HG03469 (cell line): ENCODE results near the gene LINC00305.

Experiments
- ATAC-seq: cut with Tn5 transposase; IDR thresholded peaks from one replicate; pipeline ENCODE4 v1.9.1; 2021; ENCODE audit warnings: mild to moderate bottlenecking, moderate library complexity, moderate number of reproducible peaks; ENCODE audit not compliant: unreplicated experiment

Gene LINC00305

DNA sequence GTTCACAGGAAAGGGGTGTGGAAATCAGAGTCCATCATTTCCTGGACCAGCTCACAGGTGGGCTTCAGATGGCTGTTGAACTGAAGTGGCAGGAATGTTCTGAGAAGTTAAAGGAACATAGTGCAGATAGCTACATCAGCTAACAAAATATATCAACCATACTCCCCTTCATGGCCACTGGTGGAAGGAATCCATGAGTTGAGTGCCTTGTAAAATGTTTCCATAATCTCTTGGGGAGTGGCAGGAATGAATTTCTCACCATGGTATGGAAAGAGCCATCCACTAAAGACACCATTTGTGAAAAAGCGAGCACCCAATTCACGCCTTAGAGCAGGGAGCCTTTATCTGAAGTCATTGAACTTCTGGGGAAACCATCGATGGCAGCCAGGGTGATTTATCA, at the start of gene LINC00305:
Gene LINC00305, minus strand, starts transcription at position 101 of the 400 bp plus-strand sequence.
- ATAC-seq: no peak

DNA sequence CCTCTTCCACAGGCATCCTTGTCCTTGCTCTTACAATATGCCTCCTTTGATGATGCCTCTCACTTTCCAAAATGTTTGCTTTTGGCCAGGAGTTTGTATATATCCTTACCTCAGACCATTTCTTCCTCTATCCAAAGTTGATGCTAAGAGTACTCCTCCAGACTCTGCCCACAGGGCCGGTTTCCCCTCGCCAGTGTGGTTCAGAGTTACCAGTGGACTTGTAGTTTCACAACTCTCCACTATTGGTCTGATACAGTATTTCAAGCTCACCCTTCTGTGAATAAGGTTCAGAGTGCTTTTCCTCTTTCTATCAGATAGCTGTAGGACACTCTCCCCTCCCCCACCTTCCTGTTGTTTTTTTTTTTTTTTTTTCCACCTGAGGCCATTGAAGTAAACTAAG, 42.2 kb upstream of the LINC00305 start:
- ATAC-seq: no peak

DNA sequence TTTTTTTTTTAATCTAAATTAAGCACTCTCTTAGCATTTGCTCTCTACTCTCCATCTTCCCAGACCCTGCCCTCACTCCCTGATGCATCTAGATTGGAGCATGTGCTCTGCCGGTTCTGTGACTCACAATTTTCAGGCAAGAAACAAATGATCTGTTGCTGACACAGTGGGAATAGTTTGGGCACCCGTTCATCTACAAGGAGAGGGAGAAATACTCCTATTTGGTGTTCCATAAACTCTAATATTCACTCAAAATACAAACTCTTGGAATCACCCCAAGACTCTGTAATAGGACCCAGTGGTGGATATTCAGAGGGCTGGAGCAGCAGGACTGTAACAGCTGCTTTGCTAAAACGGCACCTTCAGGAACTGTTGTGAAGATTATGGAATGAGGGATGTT, 37.1 kb upstream of the LINC00305 start:
- no peak for ATAC-seq

DNA sequence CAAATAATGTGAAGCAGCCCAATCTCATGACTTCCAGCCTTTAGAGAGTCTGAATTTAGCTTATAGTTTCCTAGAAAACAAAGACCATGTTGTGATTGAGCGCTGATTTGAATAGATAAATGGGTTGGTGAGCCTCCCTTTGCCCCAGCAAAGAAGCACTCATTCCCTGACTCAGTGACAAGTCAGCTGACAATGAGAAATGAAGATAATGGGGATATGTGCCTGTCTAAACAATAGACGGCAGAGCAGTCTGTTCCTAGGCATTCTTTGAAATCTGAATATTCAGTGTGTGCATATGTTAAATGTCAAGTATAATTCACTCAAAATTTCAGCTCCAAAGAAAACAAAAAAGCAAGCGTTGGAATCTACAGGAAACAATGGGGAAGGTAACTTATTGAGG, 34.8 kb upstream of the LINC00305 start:
- ATAC-seq: no peak

DNA sequence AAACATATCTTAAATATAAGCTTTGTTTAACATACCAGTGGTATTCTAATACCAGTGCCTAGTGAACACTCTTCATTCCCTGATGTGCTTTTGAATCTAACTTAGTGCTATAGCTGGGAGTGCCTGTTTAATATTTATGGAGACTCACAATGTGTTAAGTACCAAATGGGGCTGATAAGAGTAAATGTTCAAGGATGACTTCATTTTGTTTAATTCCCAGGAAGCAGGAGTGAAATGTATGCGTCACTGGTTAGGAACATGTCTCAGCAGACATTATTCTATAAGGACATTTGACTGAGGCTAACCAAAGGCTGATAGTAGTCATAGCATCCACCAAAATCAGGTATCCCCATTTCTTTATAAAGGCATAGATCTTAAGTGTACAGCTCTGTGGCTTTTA, 31.7 kb upstream of the LINC00305 start:
- no peak for ATAC-seq

DNA sequence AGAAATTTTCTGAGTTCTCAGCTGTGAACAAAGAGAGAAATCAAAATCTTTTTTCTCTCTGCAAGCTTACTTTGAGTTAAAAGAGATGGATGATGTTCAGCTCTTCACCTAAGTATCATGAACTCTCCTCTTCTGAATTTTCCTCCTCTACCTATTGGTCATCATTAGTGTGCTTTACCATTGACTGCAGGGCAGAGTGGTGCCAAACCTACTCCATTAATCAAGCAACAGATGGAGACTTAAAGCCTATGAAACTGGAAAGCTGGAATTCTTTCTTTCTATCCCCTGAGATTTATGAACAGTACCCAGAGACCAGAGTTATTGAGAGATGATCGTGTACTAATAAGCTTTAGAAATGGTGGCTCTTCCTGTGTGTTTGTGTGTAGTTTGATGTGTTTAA, 31.3 kb upstream of the LINC00305 start:
- ATAC-seq: no peak

DNA sequence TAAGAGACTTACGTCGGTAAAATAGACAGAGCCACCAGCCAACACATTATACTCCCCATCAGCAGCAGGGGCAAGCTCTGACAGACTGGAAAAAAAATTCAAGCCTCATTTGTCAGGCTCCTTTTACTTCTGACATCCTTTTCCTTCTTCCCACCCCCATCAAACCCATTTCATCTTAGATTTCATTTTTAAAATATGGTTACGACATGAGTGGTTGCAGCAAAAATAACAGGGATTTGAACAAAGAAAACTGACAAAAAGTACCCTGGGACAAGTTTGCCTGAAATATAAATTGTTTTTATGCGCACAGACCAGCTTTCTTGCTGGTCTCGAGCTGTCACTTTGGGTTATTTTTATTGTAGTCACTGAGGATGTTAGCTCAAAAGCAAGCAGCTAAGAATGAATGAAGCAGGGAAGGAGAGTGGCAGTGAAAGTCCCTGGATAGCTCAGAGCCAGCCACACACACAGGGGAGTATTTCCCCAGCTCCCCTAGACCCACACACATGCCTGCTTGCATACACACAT, 30.7 kb upstream of the LINC00305 start:
- no peak for ATAC-seq

DNA sequence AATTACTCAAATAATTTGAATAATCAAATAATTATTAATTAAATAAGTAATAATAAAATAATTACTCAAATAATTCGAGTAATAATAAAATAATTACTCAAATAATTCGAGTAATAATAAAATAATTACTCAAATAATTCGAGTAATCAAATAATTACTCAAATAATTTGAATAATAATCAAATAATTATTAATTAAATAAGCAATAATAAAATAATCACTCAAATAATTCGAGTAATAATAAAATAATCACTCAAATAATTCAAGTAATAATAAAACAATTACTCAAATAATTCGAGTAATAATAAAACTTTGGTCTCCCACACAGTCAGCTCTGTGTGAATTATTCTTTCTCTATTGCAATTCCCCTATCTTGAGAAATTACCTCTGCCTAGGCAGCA, 30.0 kb upstream of the LINC00305 start:
- no peak for ATAC-seq

DNA sequence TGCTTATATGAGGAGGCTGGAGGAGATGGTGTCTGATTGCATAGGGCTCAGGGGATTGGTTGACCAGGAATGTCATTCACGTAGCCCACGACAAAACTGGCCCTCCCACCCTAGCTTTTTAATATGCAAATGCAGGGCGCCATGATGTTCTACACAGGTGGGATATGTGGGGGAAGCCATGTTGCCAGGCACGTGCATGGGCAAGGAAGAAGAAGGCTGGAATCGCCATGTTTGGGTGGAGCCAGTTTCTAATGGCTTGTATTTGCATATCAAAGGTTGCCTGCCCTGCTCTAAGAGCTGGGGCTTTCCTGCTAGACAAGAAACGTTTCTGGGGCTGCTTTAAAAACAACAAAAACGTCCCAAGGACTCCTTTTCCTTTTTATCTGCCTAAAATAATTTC, 26.5 kb upstream of the LINC00305 start:
- ATAC-seq: no peak

DNA sequence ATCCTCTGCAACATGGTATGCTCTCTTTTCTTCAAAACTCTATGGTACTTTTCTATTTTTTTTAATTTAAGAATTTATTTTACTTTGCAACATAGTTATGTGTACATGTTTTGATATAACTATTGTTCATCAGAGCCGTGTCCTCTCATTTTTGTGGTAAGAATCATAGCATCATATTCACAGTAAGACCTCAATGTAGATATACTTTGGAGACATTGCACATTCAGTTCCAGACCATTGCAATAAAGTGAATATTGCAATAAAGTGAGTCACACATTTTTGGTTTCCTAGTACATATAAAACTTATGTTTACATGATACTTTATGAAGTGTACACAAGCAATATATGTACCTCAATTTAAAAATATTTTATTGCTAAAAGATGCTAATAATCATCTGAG, 22.7 kb upstream of the LINC00305 start:
- no peak for ATAC-seq

DNA sequence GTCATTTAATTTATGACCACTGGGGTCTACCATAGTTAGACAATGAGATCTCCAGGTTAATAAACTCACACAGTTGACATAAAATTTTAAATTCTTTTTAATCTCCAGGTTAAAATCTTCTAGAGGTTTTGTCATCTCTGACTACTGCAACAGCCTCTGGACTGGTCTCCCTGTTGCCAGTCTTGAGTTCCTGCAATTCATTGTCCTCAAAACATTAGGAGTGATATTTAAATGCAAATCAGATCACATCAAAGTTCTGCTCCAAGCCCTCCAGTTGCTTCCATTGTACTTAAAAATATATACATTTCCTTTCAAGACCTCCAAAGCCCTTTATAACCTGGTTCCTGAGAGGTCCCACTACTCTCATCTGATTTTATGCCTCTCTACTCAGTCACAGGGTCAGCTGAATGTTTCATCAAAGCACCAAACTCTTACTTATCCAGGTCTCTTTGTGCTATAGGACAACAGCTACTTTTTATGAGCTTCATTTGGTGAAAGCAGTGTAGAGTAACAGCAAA, 18.6 kb upstream of the LINC00305 start:
- ATAC-seq: no peak

DNA sequence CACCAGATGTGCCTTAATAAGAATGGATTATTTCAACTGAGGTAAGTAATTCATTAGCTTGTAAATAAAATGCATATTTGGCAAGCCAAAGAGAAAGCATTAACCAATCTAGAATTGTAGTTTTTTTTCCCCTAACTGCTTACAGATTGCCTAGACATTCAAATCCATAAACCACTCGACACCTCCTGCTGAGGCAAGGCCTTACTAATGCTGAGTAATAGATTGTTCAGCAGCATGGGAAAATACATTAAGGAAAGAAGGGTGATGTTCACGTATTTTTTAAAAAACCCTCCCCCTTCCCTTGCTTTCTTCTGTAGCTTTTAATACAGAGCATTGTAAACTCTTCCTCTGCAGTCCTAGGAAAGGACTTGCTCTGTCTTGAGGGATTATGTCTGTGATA, 17.0 kb upstream of the LINC00305 start:
- no peak for ATAC-seq

DNA sequence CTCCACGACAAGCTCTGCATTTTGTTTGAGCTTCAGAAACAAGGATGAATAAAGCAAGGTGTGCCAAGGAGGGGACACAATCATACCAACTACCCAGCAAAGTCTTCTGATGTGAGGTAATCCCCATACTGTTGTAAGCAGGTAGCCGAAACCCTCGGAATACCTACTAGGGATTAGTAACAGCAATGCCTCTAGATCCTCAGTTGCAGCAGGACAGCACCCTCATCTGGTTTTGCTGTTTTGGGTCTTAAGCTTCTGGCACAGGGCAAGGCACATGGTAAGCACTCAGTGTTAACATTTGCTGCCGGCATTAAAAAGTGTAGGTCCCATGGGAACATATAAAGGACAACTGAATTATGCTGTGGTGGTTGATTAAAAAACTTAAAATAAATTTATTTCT, 16.0 kb upstream of the LINC00305 start:
- no peak for ATAC-seq

DNA sequence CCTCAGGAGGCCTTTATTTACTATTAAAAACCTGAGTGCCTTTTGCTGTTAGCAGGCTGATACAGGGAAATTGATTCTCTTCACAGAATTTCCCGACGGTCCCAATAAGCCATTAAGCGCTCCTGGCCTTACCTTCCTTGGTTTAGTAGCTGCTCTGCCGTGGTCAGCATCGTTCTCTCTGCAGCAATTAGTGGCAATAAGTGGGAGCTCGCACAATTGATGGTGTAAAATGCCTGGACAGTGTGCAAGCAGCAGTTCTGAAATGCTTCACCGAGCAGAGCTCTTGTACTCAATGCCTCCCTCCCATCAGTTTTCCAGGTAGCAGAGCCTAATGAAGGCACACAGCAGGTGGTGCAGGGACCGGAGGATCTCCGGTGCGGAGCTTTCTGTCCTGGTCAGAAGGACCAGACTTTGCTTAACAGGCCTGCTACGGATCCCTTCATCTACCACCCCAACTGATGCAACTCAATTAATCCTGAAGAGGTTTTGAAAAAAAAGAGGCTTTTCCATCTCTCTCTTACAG, 1.1 kb upstream of the LINC00305 start:
- ATAC-seq: no peak

DNA sequence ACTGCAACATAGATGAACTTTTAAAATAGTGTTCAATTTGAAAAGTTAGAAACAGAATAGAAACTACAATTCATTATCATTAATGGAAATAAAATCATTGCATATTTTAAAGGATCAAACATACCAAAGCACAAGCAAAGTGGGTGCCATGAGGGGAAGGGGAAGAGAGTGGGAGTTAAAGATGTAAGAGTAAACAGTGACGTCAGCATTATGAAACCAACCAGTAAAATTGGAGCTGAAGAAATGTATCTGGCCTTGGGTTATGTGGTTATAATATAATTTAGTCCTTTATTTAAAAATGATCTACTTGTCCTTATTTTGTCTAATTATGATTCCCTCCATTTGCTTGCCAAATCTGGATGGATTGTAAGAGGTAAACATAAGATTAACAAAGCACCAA, 6.0 kb downstream of the LINC00305 start:
- ATAC-seq: no peak

DNA sequence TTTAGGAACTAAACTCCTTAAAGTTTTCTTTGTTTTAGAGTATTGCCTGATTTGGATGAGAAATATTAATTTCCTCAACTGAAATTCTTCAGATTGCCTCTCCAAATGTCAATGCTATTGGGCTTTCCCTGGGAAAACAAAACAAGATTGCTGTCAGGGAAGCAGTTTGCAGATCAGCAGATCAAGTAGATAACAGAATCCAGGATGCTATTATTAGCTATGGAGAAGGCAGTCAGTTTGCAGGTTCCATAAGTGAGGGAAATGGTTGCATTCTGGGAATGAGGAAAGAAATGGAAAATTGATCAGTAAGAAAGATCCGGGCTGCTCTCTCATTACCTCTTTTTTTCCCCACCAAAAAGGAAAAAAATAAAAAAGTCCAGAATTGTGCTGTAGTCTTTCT, 11.0 kb downstream of the LINC00305 start:
- ATAC-seq: no peak

DNA sequence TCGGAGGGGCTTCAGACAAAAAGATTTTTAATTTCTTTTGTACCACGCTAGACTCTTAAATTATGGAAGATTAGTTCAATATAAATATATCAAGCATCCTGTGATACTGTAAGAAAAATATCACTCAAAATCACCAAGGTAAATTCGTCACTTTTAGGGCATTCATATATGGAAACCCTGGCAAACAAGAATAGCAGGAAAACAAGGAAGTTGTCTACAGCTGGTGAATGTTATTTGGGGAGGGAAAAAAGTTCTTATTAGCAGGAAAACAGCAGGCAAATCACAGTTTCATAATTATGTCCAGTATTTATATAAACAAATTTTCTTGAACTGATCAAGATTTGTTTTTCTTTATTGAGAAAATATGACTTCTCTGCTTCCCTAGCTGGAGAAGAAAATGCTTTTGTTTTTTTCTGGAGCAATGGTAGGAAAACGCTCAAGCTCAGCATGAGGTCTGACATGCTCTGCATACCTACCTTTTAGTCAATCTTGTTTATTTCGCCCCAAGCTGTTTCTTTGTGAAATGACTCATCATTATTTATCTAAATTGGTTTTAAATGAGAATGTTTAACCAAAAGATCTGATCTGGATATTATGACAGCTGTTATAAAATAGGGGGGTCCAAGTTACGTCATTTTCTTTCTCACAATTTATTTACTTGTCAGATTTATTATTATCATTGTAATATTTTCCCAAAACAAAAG, 14.7 kb downstream of the LINC00305 start:
- ATAC-seq: no peak

DNA sequence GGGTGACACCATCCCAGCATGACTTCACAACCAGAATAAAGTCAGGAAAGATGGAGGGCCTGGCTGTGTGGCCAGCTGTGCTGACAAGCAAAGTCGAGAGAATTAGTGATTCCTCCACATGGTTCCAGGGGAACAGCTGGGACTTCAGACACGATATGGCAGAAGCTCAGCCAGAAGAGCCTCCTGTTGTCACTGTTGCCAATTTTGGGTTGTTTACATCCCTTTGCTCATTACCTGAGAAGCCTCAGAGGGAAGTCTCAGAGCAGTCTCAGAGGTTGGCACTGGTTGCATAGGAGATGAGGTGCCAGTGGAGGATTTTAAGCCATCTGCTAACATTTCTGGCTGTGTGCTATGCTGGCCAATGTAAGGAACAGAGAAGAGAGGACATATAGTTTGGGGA, 16.0 kb downstream of the LINC00305 start:
- no peak for ATAC-seq

DNA sequence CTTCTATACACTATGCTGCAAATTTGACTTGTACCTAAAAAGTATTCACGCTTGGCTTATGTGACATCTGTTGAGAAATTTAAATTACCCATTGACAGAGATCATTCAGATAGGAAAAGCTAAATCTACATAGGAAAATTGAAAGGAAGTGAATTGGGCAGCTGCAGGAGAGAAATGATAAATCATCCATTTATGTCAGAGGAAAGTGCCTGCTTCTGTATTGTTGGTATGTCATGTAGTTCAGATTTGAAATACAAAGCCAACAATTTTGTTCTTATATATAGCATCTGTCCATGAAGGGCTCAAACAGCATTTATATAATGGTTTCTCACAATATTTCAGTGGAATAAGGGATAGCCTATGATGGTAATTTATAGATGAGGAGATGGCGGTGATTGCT, 17.6 kb downstream of the LINC00305 start:
- ATAC-seq: no peak

DNA sequence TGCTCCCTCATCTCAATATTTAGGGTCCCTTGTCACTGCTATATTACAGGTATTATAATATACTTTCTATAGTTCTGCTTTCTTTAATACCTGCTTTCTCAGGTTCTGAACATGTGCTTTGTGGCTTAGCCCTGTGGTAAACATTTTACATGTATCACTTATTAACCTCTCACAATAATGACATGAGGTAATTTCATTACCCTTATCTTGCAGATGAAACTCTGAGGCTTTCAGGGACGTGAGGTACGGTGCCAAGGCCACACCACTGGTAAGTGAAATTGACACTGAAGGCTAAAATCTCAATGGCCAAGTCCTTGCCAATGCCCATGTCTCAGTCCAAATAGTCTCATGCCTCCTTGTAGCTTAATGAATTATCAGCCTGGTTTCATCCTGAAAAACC, 21.7 kb downstream of the LINC00305 start:
- ATAC-seq: peak; percentile 68

DNA sequence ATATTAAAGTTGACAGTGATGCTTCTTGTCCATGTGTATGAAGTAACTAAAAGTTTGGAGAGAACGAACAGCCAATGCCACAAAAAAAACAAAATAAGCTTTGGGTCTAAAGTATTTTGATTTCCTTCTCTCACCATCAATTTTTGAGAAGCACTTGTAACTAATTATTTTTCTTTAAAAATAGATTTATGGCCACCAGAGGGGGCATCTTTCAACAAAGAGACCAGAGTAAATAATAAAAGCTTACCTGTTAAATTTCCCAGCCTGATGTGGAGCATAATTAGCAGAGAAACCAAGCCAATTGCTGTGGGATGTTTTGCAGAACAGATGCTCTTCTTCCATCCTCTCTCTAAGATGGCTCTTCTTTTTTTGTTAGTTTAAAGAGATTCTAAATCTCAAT, 29.0 kb downstream of the LINC00305 start:
- no peak for ATAC-seq

DNA sequence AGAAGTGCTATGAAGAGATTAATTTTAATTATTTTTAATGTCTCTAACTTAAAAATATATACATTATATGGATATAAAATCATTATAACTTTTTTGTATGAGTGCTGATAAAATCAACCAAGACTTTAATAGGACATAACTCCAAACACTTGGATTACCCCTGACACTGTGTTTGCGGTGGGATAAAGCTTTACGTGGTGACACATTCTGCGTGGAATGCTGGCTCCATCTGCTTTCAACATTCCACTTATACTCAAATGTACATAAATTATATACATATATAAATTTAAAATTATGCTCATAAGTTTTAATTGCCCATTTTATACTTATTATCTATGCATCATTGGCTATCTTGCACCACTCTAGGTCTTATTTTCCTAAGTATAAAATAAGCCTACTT, 30.5 kb downstream of the LINC00305 start:
- no peak for ATAC-seq
